HG02610 (cell line): Measurements from ENCODE around the gene GBP3.
"Not testable (repeated sequence)": the region's sequence is repeated elsewhere in the genome, so short reads cannot be mapped to it uniquely, and the experiment has no call there.

Experiments
- ATAC-seq: cut with Tn5 transposase; IDR thresholded peaks from one replicate; pipeline ENCODE4 v1.9.1; 2021; ENCODE audit warnings: mild to moderate bottlenecking, moderate library complexity; ENCODE audit not compliant: unreplicated experiment

Gene GBP3

GRCh38 chr1:88979749-88980116 is 42.9 kb downstream of the GBP3 start:
- no peak for ATAC-seq

GRCh38 chr1:88979054-88979748 is 43.5 kb downstream of the GBP3 start:
- no peak for ATAC-seq

- no peak for ATAC-seq
These were observed 46.4 kb downstream of the GBP3 start for GRCh38 chr1:88976235-88976634.

- ATAC-seq, result not testable (repeated sequence)
These were observed 48.0 kb downstream of the GBP3 start for GRCh38 chr1:88974616-88975172.

- ATAC-seq, result no peak
These were observed 49.0 kb downstream of the GBP3 start for GRCh38 chr1:88973520-88974137.

- ATAC-seq, result no peak
These were observed 60.9 kb downstream of the GBP3 start for GRCh38 chr1:88961647-88962275.

- no peak for ATAC-seq
These were observed 61.6 kb downstream of the GBP3 start for GRCh38 chr1:88961081-88961480.
